ENCODE results near the gene BPIFB6.

DNA sequence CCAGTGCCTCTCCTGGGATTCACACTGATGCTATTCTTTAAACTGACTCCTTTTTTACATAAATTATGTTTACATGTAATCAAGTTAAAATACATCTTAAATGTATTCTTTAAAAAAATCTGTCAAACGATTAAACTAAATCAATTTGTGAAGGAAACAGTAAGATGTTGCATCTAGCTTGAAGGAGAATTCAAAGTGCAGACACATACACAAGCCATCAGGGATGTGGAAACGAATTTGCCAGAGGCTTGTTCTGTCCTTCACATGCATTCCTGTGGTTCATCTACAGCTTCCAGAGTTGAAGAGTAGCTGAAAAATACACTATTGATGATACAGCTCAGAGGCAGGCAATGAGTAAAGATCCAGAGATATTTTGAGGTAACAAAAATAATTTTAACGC lies 15.0 kb downstream of the BPIFB6 start:
- TF ChIP-seq POLR2A (IDR thresholded peaks at IDR 0.05) (no peak), POLR2AphosphoS5 (IDR thresholded peaks at IDR 0.05) (no peak)
- TF ChIP-seq, protein P1, sequence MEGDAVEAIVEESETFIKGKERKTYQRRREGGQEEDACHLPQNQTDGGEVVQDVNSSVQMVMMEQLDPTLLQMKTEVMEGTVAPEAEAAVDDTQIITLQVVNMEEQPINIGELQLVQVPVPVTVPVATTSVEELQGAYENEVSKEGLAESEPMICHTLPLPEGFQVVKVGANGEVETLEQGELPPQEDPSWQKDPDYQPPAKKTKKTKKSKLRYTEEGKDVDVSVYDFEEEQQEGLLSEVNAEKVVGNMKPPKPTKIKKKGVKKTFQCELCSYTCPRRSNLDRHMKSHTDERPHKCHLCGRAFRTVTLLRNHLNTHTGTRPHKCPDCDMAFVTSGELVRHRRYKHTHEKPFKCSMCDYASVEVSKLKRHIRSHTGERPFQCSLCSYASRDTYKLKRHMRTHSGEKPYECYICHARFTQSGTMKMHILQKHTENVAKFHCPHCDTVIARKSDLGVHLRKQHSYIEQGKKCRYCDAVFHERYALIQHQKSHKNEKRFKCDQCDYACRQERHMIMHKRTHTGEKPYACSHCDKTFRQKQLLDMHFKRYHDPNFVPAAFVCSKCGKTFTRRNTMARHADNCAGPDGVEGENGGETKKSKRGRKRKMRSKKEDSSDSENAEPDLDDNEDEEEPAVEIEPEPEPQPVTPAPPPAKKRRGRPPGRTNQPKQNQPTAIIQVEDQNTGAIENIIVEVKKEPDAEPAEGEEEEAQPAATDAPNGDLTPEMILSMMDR (IDR thresholded peaks at IDR 0.05 in 8 of 11, conservative IDR thresholded peaks at IDR 0.05 in 3 of 11) = no peak
